ENCODE data around the gene RBP3.

DNA sequence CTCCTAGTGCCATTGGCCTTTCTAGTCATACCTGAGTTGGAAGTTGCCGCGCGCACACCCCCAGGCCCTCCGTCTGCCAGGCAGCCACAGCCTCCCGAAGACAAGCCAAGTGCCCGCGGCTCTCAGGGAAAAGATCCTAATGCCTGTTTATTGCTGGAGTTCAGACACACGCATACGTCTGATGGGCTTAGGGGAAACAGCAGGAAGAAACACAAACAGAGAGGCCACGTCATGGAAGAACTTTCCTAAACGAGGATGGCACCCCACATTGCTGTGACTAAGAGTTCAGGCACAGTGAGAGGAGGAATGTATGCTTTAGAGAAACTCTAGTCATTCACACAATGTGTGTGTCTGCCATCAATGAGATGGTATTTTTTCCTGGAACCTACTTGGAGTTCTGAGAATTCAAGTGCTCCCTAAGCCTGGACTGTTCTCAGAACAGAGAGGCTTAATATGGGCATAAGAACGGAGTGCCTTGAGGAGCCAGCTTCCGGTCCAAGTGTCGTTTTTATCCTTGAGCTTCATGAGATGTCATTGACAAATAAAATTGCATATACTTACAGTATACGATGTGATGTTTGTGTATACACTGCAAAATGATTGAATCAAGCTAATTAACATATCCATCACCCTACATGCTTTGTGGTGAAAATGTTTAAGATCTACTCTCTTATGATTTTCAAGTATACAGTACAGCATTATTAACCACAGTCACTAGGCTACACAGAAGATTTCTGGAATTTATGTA lies 11.6 kb upstream of the RBP3 start:
- TF ChIP-seq CTCF (IDR thresholded peaks at IDR 0.05; ENCODE audit: extremely low read depth in 1 of 2, insufficient read depth in 1 of 2, low read depth in 1 of 2, low read length in 2 of 2) (no peak), POLR2A (IDR thresholded peaks at IDR 0.05; ENCODE audit: low read depth, low read length) (no peak), EZH2 (IDR thresholded peaks at IDR 0.05; ENCODE audit: borderline replicate concordance, low read depth, low read length, severe bottlenecking) (no peak), MYC (IDR thresholded peaks at IDR 0.05; ENCODE audit: low read depth, low read length) (no peak)

Measured in endothelial cell of umbilical vein (primary cell).